ENCODE results near the gene ZNF862.

Gene ZNF862

GRCh38 chr7:149846436-149847046 is 8.4 kb downstream of the ZNF862 start:
- no peak for DNase-seq

DNA sequence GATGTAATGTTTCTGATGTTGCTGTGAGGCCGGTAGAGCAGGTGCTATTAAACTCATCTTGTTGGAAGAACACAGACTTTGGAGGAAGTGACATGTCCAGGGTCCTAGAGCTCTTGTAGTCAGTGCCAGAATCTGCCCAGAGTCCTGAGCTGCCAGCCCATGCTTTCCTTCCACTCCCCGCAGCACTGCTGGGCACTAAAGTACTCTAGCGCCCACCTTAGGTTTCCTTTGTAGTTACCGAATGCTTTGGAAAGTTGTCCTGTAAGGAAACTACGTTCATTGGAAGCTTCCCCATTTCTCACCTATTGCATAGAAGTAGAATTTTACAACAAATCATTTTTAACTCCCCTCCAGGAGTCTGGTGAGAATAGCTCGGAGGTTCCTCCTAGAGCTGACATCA is 11.0 kb downstream of the ZNF862 start:
- no peak for DNase-seq

DNA sequence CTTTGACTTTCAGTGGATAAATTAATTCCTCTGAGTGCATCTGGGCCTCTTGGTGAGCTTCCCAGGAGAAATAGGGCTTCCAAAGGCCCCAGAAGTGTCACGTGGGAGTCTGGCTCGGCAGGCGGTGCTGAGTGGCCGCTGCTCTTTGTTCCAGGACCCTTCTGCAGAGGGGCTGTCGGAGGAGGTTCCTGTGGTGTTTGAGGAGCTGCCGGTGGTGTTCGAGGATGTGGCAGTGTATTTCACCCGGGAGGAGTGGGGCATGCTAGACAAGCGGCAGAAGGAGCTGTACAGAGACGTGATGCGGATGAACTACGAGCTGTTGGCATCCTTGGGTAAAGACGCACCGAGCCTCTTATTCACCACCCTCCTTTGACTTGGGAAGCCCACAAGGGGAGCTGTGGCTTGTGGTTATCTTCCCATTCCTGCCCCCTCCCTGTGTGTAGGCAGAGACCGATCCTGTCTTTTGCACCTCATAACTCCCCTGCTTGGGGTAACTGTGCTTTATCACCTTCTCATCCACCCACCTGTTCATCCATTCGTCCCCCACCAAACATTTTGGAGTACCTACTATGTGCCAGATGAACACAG is 11.9 kb downstream of the ZNF862 start:
- no peak for DNase-seq

- DNase-seq: no peak
Measured at GRCh38 chr7:149850716-149851115, 12.5 kb downstream of the ZNF862 start.

DNA sequence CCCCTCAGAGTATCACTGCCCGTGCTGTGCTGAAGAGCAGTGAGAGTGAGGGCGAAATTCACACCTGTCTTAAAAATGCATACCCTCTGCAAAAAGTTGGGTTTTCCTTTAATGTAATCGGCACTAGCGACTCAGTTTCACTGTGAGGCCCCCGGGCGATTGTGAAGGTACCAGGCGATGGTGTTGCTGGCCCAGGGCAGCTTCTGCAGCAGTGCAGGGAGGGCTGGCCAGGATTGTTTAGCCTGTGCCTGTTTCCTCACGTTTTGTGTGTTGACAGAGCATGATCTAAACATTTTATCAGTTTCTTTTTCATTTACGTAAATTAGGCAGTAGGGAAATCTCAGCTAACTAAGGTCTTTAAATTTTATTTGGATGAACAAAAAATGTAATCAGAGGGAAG is 13.3 kb downstream of the ZNF862 start:
- no peak for DNase-seq

DNA sequence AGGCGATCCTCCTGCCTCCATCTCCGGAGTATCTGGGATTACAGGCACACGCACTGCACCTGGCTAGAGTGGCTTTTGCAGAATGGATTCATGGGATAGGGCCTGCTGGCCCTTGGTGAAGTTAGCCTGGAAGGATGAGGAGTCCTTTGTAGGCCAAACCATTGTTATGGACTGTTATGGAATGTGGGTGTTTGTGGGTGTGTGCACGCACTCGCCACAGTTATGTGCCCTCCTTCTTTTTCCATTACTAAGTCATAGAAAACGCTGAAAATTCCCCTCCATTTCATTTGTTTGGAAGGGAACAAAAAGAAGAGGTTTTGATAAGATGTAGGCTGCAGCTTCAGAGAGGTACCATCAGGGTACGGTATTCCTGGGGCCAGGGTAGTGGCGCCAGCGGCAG is 15.0 kb downstream of the ZNF862 start:
- DNase-seq: no peak

- no peak for DNase-seq
Measured at GRCh38 chr7:149854611-149855360, 16.6 kb downstream of the ZNF862 start.

GRCh38 chr7:149855361-149856305 is 17.5 kb downstream of the ZNF862 start:
- DNase-seq: peak in 1 of 2 experiments; percentile 8

- DNase-seq: no peak
Measured at GRCh38 chr7:149856583-149856982, 18.4 kb downstream of the ZNF862 start.

- no peak for DNase-seq
Measured at GRCh38 chr7:149859369-149859768, 21.2 kb downstream of the ZNF862 start.

DNA sequence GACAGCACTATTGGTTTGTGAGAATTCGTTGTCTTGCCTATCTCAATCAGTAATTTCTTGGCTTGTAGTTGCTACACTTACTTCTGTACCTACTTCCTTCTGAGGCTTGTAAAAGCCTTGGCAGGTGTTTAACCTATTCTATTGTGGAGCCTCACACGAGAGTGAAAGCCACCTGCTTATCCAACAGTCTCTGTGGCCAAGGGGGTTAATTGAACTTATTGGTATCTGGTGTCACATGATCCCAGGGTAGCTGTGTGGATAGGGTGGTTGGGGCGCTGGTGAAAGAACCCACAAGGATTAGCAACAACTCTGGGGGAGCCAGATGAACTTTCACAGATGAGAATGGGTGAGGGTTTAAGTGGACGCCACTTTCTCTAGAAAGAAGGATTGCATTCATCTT is 21.7 kb downstream of the ZNF862 start:
- DNase-seq: no peak

DNA sequence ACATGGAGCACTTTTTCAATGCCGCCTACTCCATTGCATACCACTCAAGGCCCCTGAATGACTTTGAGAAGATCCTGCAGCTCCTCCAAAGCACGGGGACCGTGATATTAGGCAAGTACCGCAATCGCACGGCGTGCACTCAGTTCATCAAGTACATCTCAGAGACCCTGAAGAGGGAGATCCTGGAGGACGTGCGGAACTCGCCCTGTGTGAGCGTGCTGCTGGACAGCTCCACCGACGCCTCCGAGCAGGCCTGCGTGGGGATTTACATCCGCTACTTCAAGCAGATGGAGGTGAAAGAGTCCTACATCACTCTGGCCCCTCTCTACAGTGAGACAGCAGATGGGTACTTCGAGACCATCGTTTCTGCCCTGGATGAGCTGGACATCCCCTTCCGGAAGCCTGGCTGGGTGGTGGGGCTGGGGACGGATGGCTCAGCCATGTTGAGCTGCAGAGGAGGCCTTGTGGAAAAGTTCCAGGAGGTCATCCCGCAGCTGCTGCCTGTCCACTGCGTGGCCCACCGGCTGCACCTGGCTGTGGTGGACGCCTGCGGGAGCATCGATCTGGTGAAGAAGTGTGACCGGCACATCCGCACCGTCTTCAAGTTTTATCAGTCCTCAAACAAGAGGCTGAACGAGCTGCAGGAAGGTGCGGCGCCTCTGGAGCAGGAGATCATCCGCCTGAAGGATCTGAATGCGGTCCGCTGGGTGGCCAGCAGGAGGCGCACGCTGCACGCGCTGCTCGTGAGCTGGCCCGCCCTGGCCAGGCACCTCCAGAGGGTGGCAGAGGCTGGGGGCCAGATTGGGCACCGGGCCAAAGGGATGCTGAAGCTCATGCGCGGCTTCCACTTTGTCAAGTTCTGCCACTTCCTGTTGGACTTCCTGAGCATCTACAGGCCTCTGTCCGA is 22.9 kb downstream of the ZNF862 start:
- no peak for DNase-seq

DNA sequence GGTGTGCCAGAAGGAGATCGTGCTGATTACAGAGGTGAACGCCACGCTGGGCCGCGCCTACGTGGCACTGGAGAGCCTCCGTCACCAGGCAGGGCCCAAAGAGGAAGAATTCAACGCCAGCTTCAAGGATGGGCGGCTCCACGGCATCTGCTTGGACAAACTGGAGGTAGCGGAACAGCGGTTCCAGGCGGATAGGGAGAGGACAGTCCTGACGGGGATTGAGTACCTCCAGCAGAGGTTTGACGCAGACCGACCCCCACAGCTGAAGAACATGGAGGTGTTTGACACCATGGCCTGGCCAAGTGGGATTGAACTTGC is 23.5 kb downstream of the ZNF862 start:
- DNase-seq: no peak

DNA sequence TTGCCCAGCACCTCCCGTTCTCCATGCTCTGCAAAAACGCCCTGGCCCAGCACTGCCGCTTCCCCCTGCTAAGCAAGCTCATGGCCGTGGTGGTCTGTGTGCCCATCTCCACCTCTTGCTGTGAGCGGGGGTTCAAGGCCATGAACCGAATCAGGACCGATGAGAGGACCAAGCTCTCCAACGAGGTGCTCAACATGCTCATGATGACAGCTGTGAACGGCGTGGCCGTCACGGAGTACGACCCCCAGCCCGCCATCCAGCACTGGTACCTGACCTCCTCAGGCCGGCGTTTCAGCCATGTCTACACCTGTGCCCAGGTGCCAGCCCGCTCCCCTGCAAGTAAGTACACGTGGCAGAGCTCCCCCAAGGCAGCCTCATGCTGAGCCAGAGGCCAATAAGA is 24.0 kb downstream of the ZNF862 start:
- no peak for DNase-seq

DNA sequence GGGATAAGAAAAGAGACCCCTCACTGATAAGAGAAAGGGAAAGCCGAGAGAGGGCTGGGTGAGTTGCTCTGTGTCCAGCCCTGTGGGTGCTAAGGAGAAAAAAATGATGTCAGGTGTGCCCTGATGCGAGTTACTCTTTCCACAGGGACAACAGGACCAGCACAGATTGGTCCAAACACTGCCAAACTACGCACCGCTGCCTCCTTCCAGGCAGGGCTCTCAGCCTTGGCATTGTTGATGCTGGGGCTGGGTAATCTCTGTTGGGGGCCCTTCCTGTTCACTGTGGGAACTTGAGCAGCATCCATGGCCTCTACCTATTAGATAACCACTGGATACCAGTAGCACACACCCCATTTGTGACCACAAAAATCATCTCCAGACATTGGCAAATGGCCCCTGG is 25.3 kb downstream of the ZNF862 start:
- DNase-seq: no peak

DNA sequence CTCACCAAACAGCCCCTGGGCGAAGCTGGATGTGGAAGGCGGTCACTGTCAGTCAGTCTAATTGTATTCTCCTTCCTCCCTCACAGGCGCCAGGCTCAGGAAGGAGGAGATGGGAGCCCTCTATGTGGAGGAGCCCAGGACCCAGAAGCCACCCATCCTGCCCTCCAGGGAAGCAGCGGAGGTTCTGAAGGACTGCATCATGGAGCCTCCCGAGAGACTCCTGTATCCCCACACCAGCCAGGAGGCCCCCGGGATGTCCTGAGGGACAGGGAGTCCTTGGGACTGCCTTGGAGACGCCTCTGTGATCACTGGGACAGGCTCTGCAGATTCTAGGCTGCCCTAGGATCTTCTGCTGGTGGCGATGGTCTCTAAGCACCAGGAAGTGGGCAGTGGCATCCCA is 25.8 kb downstream of the ZNF862 start:
- DNase-seq: no peak

GRCh38 chr7:149864751-149865150 is 26.6 kb downstream of the ZNF862 start:
- DNase-seq: no peak

DNA sequence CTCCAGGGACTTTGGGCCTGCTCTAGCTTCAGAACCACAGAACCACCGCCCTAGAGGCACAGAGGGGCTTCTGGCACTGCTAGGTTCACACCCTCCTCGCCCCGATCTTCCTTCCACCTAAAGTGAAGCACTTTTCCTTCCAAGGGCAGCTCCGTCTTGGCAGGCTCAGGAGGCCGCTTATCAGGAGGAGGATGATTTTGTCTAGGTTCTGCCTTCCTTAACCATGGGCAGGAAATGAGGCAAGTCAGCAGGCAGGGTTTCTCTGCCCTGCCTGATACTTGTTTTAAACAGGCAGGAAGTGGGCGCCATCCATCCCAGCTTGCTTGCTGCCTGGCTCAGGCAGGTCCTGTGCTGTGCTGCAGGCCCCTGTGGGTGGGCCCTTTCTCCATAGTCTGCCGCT is 27.3 kb downstream of the ZNF862 start:
- DNase-seq: no peak

DNA sequence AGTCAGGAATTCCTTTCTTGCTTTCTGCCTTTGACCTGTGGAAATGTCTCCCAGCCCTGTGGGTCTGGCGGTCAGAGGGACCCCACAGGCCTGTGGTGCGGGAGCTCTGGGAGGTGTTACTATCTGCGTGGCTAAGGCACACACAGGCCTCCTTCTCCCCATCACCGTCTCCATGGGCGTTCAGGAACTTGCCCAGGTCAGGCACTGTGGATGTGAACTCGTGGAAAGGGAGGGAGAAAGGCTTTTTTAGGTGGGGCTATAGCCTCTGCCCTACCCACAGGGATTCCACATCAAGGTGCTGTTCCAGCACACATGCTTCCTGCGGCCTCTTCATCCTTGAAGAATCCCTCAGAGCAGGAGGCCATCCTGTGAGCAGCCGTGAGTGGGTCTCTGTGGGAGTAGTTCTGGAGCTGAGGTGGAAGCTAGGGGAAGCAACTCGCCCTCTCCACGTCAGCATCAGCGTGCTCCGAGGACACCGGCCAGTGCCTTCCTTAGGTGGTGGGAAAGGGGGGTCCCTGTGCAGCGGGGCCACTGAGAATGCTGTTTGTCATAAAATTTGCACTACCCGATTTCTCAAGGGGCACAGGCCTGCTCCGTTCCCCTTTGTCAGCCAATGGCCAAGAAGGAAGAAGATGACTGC is 28.1 kb downstream of the ZNF862 start:
- DNase-seq: no peak

DNA sequence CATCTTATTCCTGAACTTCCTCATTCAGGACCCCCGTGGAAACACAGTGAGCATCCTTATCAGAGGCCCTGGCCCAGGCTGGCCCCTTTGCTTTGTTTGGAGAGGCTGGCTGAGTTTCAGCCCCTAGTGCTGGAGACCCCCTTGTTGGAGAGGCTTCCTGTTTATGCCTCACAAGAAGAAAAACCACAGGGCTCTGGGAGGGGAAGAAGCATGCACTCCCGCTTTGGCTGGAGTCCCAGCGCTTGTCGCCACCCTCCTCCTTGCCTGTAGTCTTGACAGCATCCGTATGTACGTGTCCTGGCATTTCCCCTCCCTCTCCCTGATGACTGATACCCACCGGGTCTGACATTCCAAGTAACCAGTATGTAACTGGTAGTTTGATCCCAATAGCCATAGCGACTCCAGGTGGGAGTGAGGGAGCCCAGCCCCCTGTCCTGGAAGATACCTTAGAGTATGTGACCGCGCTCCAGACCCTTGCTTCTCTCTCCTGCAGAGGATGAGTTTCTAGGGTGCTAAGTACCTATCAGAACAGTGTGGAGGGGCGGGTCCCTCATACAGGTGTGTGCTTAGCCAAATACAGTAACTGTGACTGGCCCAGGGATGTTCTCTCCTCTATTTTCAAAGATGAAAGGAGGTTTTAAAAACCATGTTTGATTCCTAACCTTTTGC is 28.7 kb downstream of the ZNF862 start:
- DNase-seq: no peak

All from SW 1271 (cell line).